WERI-Rb-1 (cell line): ENCODE results near the gene TMEM132C.

Experiments used
- DNase-seq: peaks from one replicate; pipeline ENCODE4 v3.0.0-alpha.2; 2020
- H3K27ac ChIP-seq: fragments of 250-450 bp; sonication (Bioruptor Pico); 2 replicates; pipeline ENCODE4 v1.5.1; 2020; ENCODE audit warnings: mild to moderate bottlenecking, moderate library complexity
- H3K27me3 ChIP-seq: fragments of 250-450 bp; sonication (Bioruptor Pico); 2 replicates; pipeline ENCODE4 v1.5.1; 2021; ENCODE audit warnings: mild to moderate bottlenecking, low read depth, moderate library complexity; ENCODE audit not compliant: insufficient read depth, severe bottlenecking
- H3K36me3 ChIP-seq: fragments of 250-450 bp; sonication (Bioruptor Pico); 2 replicates; pipeline ENCODE4 v1.5.1; 2020; ENCODE audit warnings: mild to moderate bottlenecking, moderate library complexity
- H3K4me3 ChIP-seq: 2 replicates; pipeline ENCODE4 v1.5.1; 2011; ENCODE audit warnings: low read depth, mild to moderate bottlenecking, control low read depth, low read length
- H3K9me3 ChIP-seq: fragments of 250-450 bp; sonication (Bioruptor Pico); 2 replicates; pipeline ENCODE4 v1.5.1; 2021; ENCODE audit warnings: mild to moderate bottlenecking, moderate library complexity; ENCODE audit not compliant: severe bottlenecking
- TF ChIP-seq, protein P1 (sequence below): IDR thresholded peaks from 2 replicates; pipeline ENCODE4 v1.5.1; 2011; ENCODE audit warnings: low read depth, mild to moderate bottlenecking, control low read depth, inconsistent platforms, low read length

The TMEM132C gene

DNA sequence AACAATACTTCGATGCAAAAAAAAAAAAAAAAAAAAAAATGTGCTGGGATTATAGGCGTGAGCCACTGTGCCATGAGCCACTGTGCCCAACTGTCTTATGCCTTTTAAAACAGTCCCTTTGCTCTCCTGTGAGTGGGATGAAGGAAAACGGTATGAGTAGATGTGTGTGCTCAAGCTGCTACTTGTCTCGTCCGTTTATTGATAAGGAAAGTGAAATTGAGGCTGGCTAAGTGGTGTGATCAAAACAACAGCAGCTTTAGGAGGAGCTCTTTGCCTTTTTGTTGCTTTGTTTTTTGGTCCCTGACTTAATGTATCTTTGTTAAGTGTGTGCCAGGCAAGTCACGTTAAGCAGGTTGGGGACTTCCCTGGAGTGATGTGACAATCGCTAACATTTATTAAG lies 275.9 kb downstream of the TMEM132C start:
- Histone ChIP-seq H3K4me3 (no peak overlapping the region), H3K36me3 (no peaks in the 10 kb centered on the region), H3K27me3 (no peaks in the 10 kb centered on the region), H3K27ac (no peak overlapping the region), H3K9me3 (no peaks in the 10 kb centered on the region)
- no peak for DNase-seq
- TF ChIP-seq, protein P1, sequence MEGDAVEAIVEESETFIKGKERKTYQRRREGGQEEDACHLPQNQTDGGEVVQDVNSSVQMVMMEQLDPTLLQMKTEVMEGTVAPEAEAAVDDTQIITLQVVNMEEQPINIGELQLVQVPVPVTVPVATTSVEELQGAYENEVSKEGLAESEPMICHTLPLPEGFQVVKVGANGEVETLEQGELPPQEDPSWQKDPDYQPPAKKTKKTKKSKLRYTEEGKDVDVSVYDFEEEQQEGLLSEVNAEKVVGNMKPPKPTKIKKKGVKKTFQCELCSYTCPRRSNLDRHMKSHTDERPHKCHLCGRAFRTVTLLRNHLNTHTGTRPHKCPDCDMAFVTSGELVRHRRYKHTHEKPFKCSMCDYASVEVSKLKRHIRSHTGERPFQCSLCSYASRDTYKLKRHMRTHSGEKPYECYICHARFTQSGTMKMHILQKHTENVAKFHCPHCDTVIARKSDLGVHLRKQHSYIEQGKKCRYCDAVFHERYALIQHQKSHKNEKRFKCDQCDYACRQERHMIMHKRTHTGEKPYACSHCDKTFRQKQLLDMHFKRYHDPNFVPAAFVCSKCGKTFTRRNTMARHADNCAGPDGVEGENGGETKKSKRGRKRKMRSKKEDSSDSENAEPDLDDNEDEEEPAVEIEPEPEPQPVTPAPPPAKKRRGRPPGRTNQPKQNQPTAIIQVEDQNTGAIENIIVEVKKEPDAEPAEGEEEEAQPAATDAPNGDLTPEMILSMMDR = no peak

GRCh38 chr12:128543460-128543859 lies 276.5 kb downstream of the TMEM132C start:
- no peak for DNase-seq
- no peaks in the 10 kb centered on the region for H3K9me3 ChIP-seq
- H3K27me3 ChIP-seq = no peaks in the 10 kb centered on the region
- TF ChIP-seq, protein P1 = peak; percentile 30; the same call in 1 of the 2 replicates
- H3K36me3 ChIP-seq = no peaks in the 10 kb centered on the region
- no peak overlapping the region for H3K27ac ChIP-seq
- no peak overlapping the region for H3K4me3 ChIP-seq

GRCh38 chr12:128543971-128544370 lies 277.0 kb downstream of the TMEM132C start:
- Histone ChIP-seq H3K27ac (no peak overlapping the region), H3K36me3 (no peaks in the 10 kb centered on the region), H3K9me3 (no peaks in the 10 kb centered on the region), H3K4me3 (no peak overlapping the region), H3K27me3 (no peaks in the 10 kb centered on the region)
- DNase-seq = no peak
- TF ChIP-seq, protein P1 = no peak

- no peak for DNase-seq
- Histone ChIP-seq H3K9me3 (no peaks in the 10 kb centered on the region), H3K27me3 (no peaks in the 10 kb centered on the region), H3K27ac (no peak overlapping the region; the same call in 1 of the 2 replicates), H3K4me3 (no peak overlapping the region), H3K36me3 (no peaks in the 10 kb centered on the region)
- TF ChIP-seq, protein P1 = no peak
Observed at GRCh38 chr12:128548949-128549348, 282.0 kb downstream of the TMEM132C start.

- no peaks in the 10 kb centered on the region for H3K36me3 ChIP-seq
- no peaks in the 10 kb centered on the region for H3K9me3 ChIP-seq
- H3K27me3 ChIP-seq = no peaks in the 10 kb centered on the region
- TF ChIP-seq, protein P1 = no peak
- peak overlapping the region; percentile 59 for H3K27ac ChIP-seq
- H3K4me3 ChIP-seq = peak overlapping the region; percentile 35
- peak; percentile 73 for DNase-seq
Observed at GRCh38 chr12:128549601-128550218, 282.7 kb downstream of the TMEM132C start.

- Histone ChIP-seq H3K27me3 (no peaks in the 10 kb centered on the region), H3K27ac (no peak overlapping the region), H3K9me3 (no peaks in the 10 kb centered on the region), H3K36me3 (no peaks in the 10 kb centered on the region), H3K4me3 (no peak overlapping the region)
- DNase-seq = no peak
- TF ChIP-seq, protein P1 = no peak
Observed at GRCh38 chr12:128551266-128551665, 284.3 kb downstream of the TMEM132C start.
